Trophoblast cell (in vitro differentiated cells and primary cell): ENCODE measurements around the gene DNAJC2.
"Not testable (repeated sequence)": the region's sequence is repeated elsewhere in the genome, so short reads cannot be mapped to it uniquely, and the experiment has no call there.

Experiments used
- DNase-seq, 2 donors: peaks; one replicate each; pipeline ENCODE4 v3.0.0-alpha.2; 2016
- H2AFZ ChIP-seq: 2 replicates; pipeline ENCODE4 v1.6.1; 2013; ENCODE audit warnings: low read length, moderate library complexity, mild to moderate bottlenecking; ENCODE audit not compliant: insufficient read depth, poor library complexity
- H2AK5ac ChIP-seq: 2 replicates; pipeline ENCODE4 v1.6.1; 2013; ENCODE audit warnings: mild to moderate bottlenecking, low read length
- H2BK120ac ChIP-seq: 2 replicates; pipeline ENCODE4 v1.6.1; 2013; ENCODE audit warnings: low read length, mild to moderate bottlenecking, moderate library complexity; ENCODE audit not compliant: insufficient read depth, poor library complexity
- H2BK12ac ChIP-seq: 2 replicates; pipeline ENCODE4 v1.6.1; 2013; ENCODE audit warnings: mild to moderate bottlenecking, low read length, moderate library complexity
- H2BK5ac ChIP-seq: 2 replicates; pipeline ENCODE4 v1.6.1; 2013; ENCODE audit warnings: low read length, low read depth, moderate library complexity, mild to moderate bottlenecking; ENCODE audit not compliant: poor library complexity
- H3K14ac ChIP-seq: 2 replicates; pipeline ENCODE4 v1.6.1; 2013; ENCODE audit warnings: mild to moderate bottlenecking, low read length
- H3K18ac ChIP-seq: 2 replicates; pipeline ENCODE4 v1.6.1; 2013; ENCODE audit warnings: mild to moderate bottlenecking, low read length
- H3K23ac ChIP-seq: 2 replicates; pipeline ENCODE4 v1.6.1; 2013; ENCODE audit warnings: low read length
- H3K27ac ChIP-seq: 2 replicates; pipeline ENCODE4 v1.5.1; 2013; ENCODE audit warnings: low read depth, mild to moderate bottlenecking, inconsistent platforms, low read length, moderate library complexity
- H3K27me3 ChIP-seq: 2 replicates; pipeline ENCODE4 v1.6.1; 2013; ENCODE audit warnings: inconsistent platforms, mild to moderate bottlenecking, low read length, moderate library complexity; ENCODE audit not compliant: insufficient read depth
- H3K36me3 ChIP-seq, 2 experiments: 1 replicate in 1 of 2; 2 replicates in 1 of 2; pipeline ENCODE4 v1.6.1; 2013; ENCODE audit warnings: low read length in 2 of 2, mild to moderate bottlenecking in 2 of 2, moderate library complexity in 1 of 2; ENCODE audit not compliant: insufficient read depth in 2 of 2, control insufficient read depth in 1 of 2
- H3K4ac ChIP-seq: 2 replicates; pipeline ENCODE4 v1.6.1; 2013; ENCODE audit warnings: low read depth, mild to moderate bottlenecking, low read length, moderate library complexity
- H3K4me1 ChIP-seq, 2 experiments: 1 replicate in 1 of 2; 2 replicates in 1 of 2; pipeline ENCODE4 v1.6.1; 2013; ENCODE audit warnings: low read length in 2 of 2, mild to moderate bottlenecking in 2 of 2, moderate library complexity in 1 of 2; ENCODE audit not compliant: insufficient read depth in 2 of 2, control insufficient read depth in 1 of 2
- H3K4me2 ChIP-seq: 2 replicates; pipeline ENCODE4 v1.6.1; 2013; ENCODE audit warnings: inconsistent platforms, mild to moderate bottlenecking, low read length, moderate library complexity
- H3K4me3 ChIP-seq: 2 replicates; pipeline ENCODE4 v1.5.1; 2013; ENCODE audit warnings: mild to moderate bottlenecking, low read depth, low read length, inconsistent platforms
- H3K79me1 ChIP-seq: one replicate; pipeline ENCODE4 v1.6.1; 2013; ENCODE audit warnings: low read length
- H3K79me2 ChIP-seq: 2 replicates; pipeline ENCODE4 v1.6.1; 2013; ENCODE audit warnings: low read length, mild to moderate bottlenecking; ENCODE audit not compliant: control insufficient read depth, insufficient read depth, poor library complexity
- H3K9ac ChIP-seq: 2 replicates; pipeline ENCODE4 v1.6.1; 2013; ENCODE audit warnings: mild to moderate bottlenecking, low read length
- H3K9me3 ChIP-seq: 2 replicates; pipeline ENCODE4 v1.6.1; 2013; ENCODE audit warnings: low read depth, mild to moderate bottlenecking, control low read depth, inconsistent platforms, low read length; ENCODE audit not compliant: insufficient read depth
- H4K12ac ChIP-seq: 2 replicates; pipeline ENCODE4 v1.6.1; 2013; ENCODE audit warnings: low read depth, mild to moderate bottlenecking, low read length, moderate library complexity
- H4K8ac ChIP-seq: 2 replicates; pipeline ENCODE4 v1.6.1; 2013; ENCODE audit warnings: low read depth, mild to moderate bottlenecking, low read length, moderate library complexity
- H4K91ac ChIP-seq: one replicate; pipeline ENCODE4 v1.6.1; 2013; ENCODE audit warnings: low read depth, mild to moderate bottlenecking, low read length, moderate library complexity
- WGBS: extraction: QIAGEN DNeasy Blood & Tissue Kit; methylation state at CpG from one replicate; pipeline ENCODE4 v1.1.7; 2013; ENCODE audit warnings: missing lambda C conversion rate; ENCODE audit not compliant: insufficient read length, insufficient coverage; ENCODE audit errors: extremely low coverage; 5-methylcytosine and 5-hydroxymethylcytosine counted together

The DNAJC2 gene

GRCh38 chr7:103292122-103292521 is 52.4 kb downstream of the DNAJC2 start:
- Histone ChIP-seq H3K4me3 (no peak overlapping the region), H3K9me3 (no peaks in the 10 kb centered on the region), H4K8ac (no peak overlapping the region), H2BK5ac (no peak overlapping the region), H3K23ac (no peak overlapping the region), H3K36me3 (no peaks in the 10 kb centered on the region), H2AK5ac (no peak overlapping the region), H3K4me2 (no peak overlapping the region), H2BK12ac (no peak overlapping the region), H2BK120ac (no peak overlapping the region), H3K4me1 (peaks cover 0 to 2% of the 10 kb centered on the region in 2 experiments), H4K91ac (no peak overlapping the region), H3K9ac (peak overlapping the region; percentile 63), H3K27ac (no peak overlapping the region), H2AFZ (no peak overlapping the region), H3K79me2 (no peaks in the 10 kb centered on the region), H3K27me3 (no peaks in the 10 kb centered on the region), H4K12ac (no peak overlapping the region), H3K79me1 (no peaks in the 10 kb centered on the region), H3K4ac (no peak overlapping the region), H3K14ac (no peak overlapping the region), H3K18ac (no peak overlapping the region)
- DNase-seq = no peak
- no CpG with 5 or more reads among the region's 3 CpGs for WGBS

GRCh38 chr7:103282802-103283427 is 61.7 kb downstream of the DNAJC2 start:
- H2BK5ac ChIP-seq, H3K4me2 ChIP-seq, H2BK120ac ChIP-seq, H3K79me1 ChIP-seq, H4K91ac ChIP-seq, H3K23ac ChIP-seq, H2BK12ac ChIP-seq, H3K79me2 ChIP-seq, H3K9ac ChIP-seq, H3K14ac ChIP-seq, H2AK5ac ChIP-seq, H3K36me3 ChIP-seq, H3K9me3 ChIP-seq, DNase-seq, H3K27ac ChIP-seq, H4K12ac ChIP-seq, H3K4me3 ChIP-seq, H4K8ac ChIP-seq, H2AFZ ChIP-seq, H3K27me3 ChIP-seq, H3K4me1 ChIP-seq, H3K18ac ChIP-seq, H3K4ac ChIP-seq: not testable (repeated sequence)
- WGBS = no CpG with 5 or more reads among the region's 3 CpGs

GRCh38 chr7:103280803-103281155 is 63.8 kb downstream of the DNAJC2 start:
- not testable (repeated sequence) for H3K9ac ChIP-seq, H2BK5ac ChIP-seq, H3K23ac ChIP-seq, H4K8ac ChIP-seq, H3K4me1 ChIP-seq, H3K79me2 ChIP-seq, H3K27me3 ChIP-seq, H2AK5ac ChIP-seq, H3K4ac ChIP-seq, H2BK120ac ChIP-seq, H3K18ac ChIP-seq, H3K9me3 ChIP-seq, H4K12ac ChIP-seq, H3K14ac ChIP-seq, H4K91ac ChIP-seq, H3K36me3 ChIP-seq, H3K79me1 ChIP-seq, H2BK12ac ChIP-seq, H3K27ac ChIP-seq, DNase-seq
- H3K4me3 ChIP-seq = peak overlapping the region; percentile 69
- no CpG with 5 or more reads among the region's 25 CpGs for WGBS
- H3K4me2 ChIP-seq = peak overlapping the region; percentile 97
- peak overlapping the region; percentile 81 for H2AFZ ChIP-seq

GRCh38 chr7:103279963-103280802 is 64.4 kb downstream of the DNAJC2 start:
- H3K36me3 ChIP-seq, H3K9me3 ChIP-seq, H3K9ac ChIP-seq, H3K18ac ChIP-seq, H2BK5ac ChIP-seq, H3K23ac ChIP-seq, H4K91ac ChIP-seq, H3K79me1 ChIP-seq, H2BK120ac ChIP-seq, H2AK5ac ChIP-seq, H3K27me3 ChIP-seq, H3K79me2 ChIP-seq, H3K4me1 ChIP-seq, H4K12ac ChIP-seq, H3K27ac ChIP-seq, H2BK12ac ChIP-seq, H3K14ac ChIP-seq, H3K4ac ChIP-seq: not testable (repeated sequence)
- Histone ChIP-seq H3K4me3 (peak overlapping the region; percentile 69), H4K8ac (peak overlapping the region; percentile 66), H3K4me2 (peak overlapping the region; percentile 97), H2AFZ (peak overlapping the region; percentile 81)
- no CpG with 5 or more reads among the region's 71 CpGs for WGBS
- DNase-seq = peak; percentile 29 to 64
